GM18858 (cell line): Measurements from ENCODE around the gene VTI1A.
A peak's percentile ranks its signal among the peaks of the same experiment; 100 is the strongest.
"Not testable (repeated sequence)": the region's sequence is repeated elsewhere in the genome, so short reads cannot be mapped to it uniquely, and the experiment has no call there.

Experiments used
- ATAC-seq: cut with Tn5 transposase; IDR thresholded peaks from one replicate; pipeline ENCODE4 v1.9.1; 2021; ENCODE audit not compliant: unreplicated experiment

VTI1A gene

GRCh38 chr10:112715581-112715980 is 268.6 kb downstream of the VTI1A start:
- ATAC-seq = no peak

GRCh38 chr10:112716076-112716475 is 269.1 kb downstream of the VTI1A start:
- ATAC-seq = no peak

GRCh38 chr10:112716924-112717413 is 270.0 kb downstream of the VTI1A start:
- ATAC-seq = no peak

- ATAC-seq = no peak
Measured at GRCh38 chr10:112720178-112720577, 273.2 kb downstream of the VTI1A start.

- ATAC-seq = no peak
Measured at GRCh38 chr10:112721080-112721698, 274.2 kb downstream of the VTI1A start.

- ATAC-seq = no peak
Measured at GRCh38 chr10:112722758-112723157, 275.7 kb downstream of the VTI1A start.

GRCh38 chr10:112723876-112724275 is 276.9 kb downstream of the VTI1A start:
- no peak for ATAC-seq

- no peak for ATAC-seq
Measured at GRCh38 chr10:112724404-112724991, 277.5 kb downstream of the VTI1A start.

- no peak for ATAC-seq
Measured at GRCh38 chr10:112728118-112728883, 281.3 kb downstream of the VTI1A start.

GRCh38 chr10:112728997-112729396 is 282.0 kb downstream of the VTI1A start:
- ATAC-seq = no peak

- not testable (repeated sequence) for ATAC-seq
Measured at GRCh38 chr10:112731450-112731849, 284.4 kb downstream of the VTI1A start.

- peak; percentile 42 for ATAC-seq
Measured at GRCh38 chr10:112732277-112732921, 285.4 kb downstream of the VTI1A start.

GRCh38 chr10:112735041-112735695 is 288.2 kb downstream of the VTI1A start:
- ATAC-seq = no peak

- no peak for ATAC-seq
Measured at GRCh38 chr10:112738606-112739591, 291.9 kb downstream of the VTI1A start.

- ATAC-seq = no peak
Measured at GRCh38 chr10:112739592-112740353, 292.8 kb downstream of the VTI1A start.

GRCh38 chr10:112741830-112742402 is 294.9 kb downstream of the VTI1A start:
- no peak for ATAC-seq

GRCh38 chr10:112744181-112745096 is 297.4 kb downstream of the VTI1A start:
- ATAC-seq = no peak

- no peak for ATAC-seq
Measured at GRCh38 chr10:112746329-112746728, 299.3 kb downstream of the VTI1A start.
